NCI-H2227 (cell line): Measurements from ENCODE around the gene GPR146.
"Not testable (repeated sequence)": the region's sequence is repeated elsewhere in the genome, so short reads cannot be mapped to it uniquely, and the experiment has no call there.

Source experiments
- DNase-seq: peaks from one replicate; lab custom pipeline; 2025; ENCODE audit not compliant: unreplicated experiment; lab: John Stamatoyannopoulos, UW

Gene GPR146

GRCh38 chr7:1074018-1074417 is 29.7 kb downstream of the GPR146 start:
- DNase-seq: not testable (repeated sequence)

GRCh38 chr7:1074593-1075431 is 30.5 kb downstream of the GPR146 start:
- no peak for DNase-seq

DNA sequence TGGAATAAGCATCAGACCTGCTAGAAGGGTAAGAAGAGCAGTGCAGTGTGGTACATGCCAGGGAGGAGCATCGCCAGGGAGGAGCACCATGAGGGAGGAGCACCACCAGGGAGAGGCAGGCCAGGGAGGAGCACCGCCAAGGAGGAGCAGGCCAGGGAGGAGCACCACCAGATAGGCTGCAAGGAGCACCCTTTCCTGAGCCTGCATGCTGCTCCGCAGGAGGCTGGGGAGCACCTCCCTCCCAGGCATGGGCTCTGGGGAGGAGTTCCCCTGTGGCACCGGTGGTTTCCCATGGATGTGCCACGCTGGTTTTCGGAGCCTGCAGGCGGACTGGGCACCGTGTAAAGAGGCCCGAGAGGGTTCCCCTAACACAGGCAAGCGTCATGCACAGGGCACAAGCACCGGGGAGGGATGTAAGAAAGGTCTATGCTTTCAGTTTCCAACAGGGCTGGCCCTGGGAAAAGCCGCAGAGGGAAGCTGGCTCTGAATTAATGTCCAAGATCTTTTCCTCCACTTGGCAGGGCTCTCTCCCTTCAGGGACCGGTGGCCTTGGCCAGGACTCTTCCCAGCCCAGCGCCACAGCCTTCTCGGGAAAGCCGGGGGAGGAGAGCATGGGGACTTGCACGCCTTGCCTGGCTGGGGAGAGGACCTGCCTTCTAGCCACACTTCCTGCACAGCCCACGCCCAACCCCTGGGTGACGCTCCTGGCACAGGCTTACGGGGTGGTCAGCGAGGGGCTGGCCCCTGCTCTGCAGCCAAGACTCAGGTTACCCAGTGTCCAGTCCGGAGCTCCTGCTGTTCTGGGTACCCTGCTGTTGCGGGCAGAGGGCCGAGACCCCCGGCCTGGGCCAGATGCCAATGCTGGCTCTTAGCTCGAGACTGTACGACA is 32.1 kb downstream of the GPR146 start:
- DNase-seq: no peak

- no peak for DNase-seq
Observed at GRCh38 chr7:1078519-1078918, 34.2 kb downstream of the GPR146 start.

DNA sequence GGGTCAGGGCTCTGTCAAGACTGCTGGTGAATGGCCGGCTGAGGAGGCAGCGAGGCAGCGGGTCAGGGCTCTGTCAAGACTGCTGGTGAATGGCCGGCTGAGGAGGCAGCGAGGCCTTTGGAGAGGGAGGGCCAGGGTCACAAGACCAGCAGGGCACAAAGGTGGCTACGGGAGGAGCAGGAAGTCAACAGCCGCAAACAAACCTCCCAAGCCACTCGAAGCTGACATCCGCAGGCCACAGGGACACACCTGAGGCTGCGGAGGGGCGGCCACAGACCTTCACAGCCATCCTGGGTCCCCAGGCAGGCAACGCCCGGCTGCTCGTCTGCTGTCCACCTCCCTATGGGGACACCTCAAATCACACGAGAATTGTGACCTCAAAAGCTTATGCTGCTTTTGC is 34.6 kb downstream of the GPR146 start:
- DNase-seq: no peak

DNA sequence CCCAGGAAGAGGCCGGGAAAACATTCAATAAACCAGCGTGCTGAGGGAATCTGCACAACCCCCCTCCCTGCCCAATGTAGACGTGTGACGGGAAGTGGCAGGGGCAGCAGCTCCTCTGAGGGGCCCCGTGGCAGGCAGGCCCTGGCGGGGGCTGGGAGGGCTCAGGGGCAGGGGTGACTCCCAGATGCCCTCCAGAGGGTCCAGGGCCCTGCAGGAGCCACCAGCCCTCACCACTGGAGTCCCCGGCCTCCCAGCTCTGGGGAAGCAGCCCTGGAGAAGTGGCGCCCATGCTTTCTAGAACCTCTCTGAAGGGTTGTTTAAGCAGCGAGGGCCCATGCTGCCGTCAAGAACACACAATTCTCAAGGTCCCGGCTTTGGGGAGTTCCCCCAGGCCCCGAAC is 35.2 kb downstream of the GPR146 start:
- DNase-seq: no peak

DNA sequence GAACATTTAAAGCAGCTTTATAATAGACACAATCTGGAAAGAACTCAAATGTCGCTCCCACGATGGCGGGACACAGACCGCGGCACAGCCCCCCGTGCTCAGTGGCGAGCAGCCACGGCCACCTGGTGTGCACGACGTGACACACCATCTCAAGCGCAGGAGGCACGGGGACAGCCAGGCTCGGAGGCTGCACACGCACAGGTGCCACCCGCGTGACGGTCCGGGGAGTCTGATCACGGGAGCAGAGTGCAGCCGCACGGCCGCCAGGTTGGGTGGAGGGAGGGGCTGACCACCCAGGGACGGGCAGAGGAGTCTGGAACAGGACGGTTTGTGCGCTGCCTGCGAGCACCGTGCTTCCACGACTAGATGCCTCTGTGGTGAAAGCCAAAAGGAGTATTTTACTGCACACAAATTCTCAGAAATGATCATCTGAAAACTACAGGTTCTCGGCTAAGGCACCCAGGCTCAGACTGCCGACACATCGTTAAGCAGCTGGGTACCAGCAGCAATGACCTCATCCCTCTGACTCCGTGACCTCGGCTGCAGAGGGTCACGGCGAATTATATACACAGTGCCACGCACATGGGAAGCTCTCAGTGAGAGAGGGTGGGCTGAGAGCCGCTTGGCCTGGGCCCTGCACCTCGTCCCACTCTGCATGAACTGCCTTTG is 36.0 kb downstream of the GPR146 start:
- DNase-seq: no peak

DNA sequence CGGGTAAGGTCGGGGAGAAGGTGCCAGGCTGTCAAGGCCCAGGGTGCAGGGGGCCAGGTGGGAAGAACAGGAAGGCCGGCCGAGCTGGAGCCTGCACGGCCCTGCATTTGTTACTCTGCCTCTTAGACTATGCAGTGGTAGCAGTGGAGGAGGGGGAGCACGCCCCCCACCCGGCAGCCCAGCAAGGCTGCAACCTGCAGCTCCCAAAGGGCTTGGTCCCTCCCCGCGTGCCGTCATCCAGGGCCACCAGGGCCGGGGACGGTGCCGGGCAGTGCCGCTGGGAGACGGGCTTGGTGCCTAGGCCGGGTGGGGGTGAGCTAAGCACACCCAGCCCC is 36.5 kb downstream of the GPR146 start:
- no peak for DNase-seq

DNA sequence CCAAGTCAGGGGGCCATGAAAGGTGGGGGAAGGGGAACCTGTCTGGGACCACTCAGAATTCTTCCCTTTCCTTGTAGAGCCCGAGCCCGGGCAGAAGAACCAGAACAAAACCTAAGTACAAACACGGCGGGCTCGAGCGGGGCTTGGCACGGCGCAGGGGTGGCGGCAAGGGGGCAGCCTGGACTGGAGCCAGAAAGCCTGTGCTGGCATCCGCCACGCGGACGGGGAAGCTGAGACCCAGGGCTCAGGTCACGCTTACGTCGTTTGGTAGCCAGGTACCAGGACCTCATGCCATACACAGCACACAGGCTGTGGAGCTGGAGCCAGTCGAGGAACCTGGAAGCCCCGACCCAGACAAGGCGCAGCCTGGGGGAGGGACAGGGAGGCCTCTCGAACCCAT is 37.0 kb downstream of the GPR146 start:
- no peak for DNase-seq

- DNase-seq: no peak
Observed at GRCh38 chr7:1081931-1082401, 37.6 kb downstream of the GPR146 start.

DNA sequence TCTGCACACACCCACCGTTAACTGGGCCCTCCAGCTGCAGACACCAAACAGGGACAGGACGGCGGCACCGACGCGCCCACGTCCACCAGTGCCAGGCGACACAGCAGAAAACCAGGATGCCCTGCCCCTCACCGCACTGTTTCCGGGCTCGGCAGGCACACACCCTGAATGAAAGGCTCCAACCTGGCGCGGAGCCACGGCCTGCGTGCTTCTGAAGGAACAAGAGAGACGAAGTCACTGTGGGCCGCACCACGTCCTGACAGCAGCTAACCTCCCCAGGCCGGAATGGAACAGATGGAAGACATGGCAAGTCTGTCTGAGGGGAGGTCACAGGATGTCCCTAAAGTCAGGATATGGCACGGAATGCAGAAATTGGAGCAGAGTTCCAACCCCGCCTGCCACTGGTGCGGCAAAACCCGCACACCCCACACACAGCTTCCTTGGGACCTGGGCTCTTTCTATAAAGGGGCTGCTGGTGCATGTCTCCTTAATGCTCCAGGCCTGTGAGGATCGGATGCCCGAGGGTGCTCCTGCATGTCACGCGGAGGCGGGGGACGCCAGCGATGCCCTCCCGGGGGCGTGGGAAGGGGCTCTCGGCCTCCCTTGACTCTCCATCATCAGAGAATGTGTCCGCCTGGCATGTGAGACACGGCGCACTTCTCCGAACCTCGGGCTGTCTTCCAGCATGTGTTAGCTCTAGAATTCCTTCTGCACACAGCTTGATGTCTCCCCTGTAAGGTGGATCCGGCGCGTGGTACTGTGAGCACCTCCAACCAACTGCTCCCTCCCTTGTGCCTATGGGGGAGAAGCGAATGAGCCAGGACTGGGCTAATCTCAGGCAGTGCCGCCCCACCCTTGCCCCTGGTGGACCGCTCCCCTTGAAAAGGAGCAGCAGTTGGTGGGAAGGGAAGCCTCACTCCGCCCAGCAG is 39.6 kb downstream of the GPR146 start:
- no peak for DNase-seq

GRCh38 chr7:1085266-1085665 is 40.9 kb downstream of the GPR146 start:
- no peak for DNase-seq

GRCh38 chr7:1085910-1086421 is 41.6 kb downstream of the GPR146 start:
- no peak for DNase-seq

GRCh38 chr7:1086588-1087464 is 42.5 kb downstream of the GPR146 start:
- peak; percentile 77 for DNase-seq

GRCh38 chr7:1087465-1087814 is 43.1 kb downstream of the GPR146 start:
- DNase-seq: no peak

GRCh38 chr7:1087952-1088920 is 43.9 kb downstream of the GPR146 start, which contains the start of gene GPER1:
Gene GPER1 (plus strand): TSS chr7:1088113. CDS start chr7:1091729, 3,616 bp downstream.
- peak; percentile 69 for DNase-seq

GRCh38 chr7:1090236-1090635 is 45.9 kb downstream of the GPR146 start:
- DNase-seq: no peak
